GM21529 (cell line): ENCODE data around the gene GATAD2B.

ENCODE experiments used
- ATAC-seq: cut with Tn5 transposase; IDR thresholded peaks from one replicate; pipeline ENCODE4 v1.9.1; 2021; ENCODE audit not compliant: unreplicated experiment

GATAD2B gene

GRCh38 chr1:153799566-153800465 lies 123.0 kb downstream of the GATAD2B start:
- no peak for ATAC-seq

GRCh38 chr1:153799016-153799415 lies 123.8 kb downstream of the GATAD2B start:
- no peak for ATAC-seq

GRCh38 chr1:153798468-153798780 lies 124.3 kb downstream of the GATAD2B start:
- ATAC-seq = no peak

- ATAC-seq = peak; percentile 55
These were observed 125.7 kb downstream of the GATAD2B start for GRCh38 chr1:153796786-153797659.

- ATAC-seq = no peak
These were observed 126.6 kb downstream of the GATAD2B start for GRCh38 chr1:153795934-153796785.

GRCh38 chr1:153795330-153795837 lies 127.4 kb downstream of the GATAD2B start:
- ATAC-seq = no peak

- ATAC-seq = no peak
These were observed 128.0 kb downstream of the GATAD2B start for GRCh38 chr1:153794624-153795329.

- ATAC-seq = no peak
These were observed 128.7 kb downstream of the GATAD2B start for GRCh38 chr1:153793973-153794615.

GRCh38 chr1:153793261-153793972 lies 129.4 kb downstream of the GATAD2B start:
- no peak for ATAC-seq

- ATAC-seq = no peak
These were observed 130.1 kb downstream of the GATAD2B start for GRCh38 chr1:153792631-153793041.

- ATAC-seq = peak; percentile 13
These were observed 131.0 kb downstream of the GATAD2B start for GRCh38 chr1:153791648-153792253.

- peak; percentile 85 for ATAC-seq
These were observed 131.7 kb downstream of the GATAD2B start for GRCh38 chr1:153790966-153791647.

GRCh38 chr1:153790313-153790965 lies 132.3 kb downstream of the GATAD2B start:
- ATAC-seq = no peak

- ATAC-seq = no peak
These were observed 133.2 kb downstream of the GATAD2B start for GRCh38 chr1:153789478-153790034.

- no peak for ATAC-seq
These were observed 136.6 kb downstream of the GATAD2B start for GRCh38 chr1:153786038-153786790.
